ENCODE measurements around the gene TMEM59. TPM values are rescaled to one million over a fixed set of nuclear protein-coding genes. Genes with fewer than 3 reads are reported as not detected.

Gene TMEM59
- total and polyA plus RNA-seq, 2 donors (not counting 1 experiment from before 2014, with no cell fraction given): 66.3 to 146 TPM

DNA sequence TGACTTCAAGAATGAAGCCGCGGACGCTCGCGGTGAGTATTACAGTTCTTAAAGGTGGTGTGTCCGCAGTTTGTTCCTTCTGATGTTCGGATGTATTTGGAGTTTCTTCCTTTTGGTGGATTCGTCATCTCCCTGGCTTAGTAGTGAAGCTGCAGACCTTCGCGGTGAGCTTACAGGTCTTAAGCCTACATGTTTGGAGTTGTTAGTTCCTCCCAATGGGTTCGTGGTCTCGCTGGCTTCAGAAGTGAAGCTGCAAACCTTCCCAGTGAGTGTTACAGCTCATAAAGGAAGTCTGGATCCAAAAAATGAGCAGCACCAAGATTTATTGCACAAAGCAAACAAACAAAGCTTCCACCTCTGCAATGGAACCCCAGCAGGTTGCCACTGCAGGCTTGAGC, 49.8 kb downstream of the TMEM59 start:
- no peak overlapping the region for H3K4me3 ChIP-seq (ENCODE audit: control extremely low read depth in 1 of 5, extremely low read depth in 1 of 5, insufficient read depth in 1 of 5, low read depth in 2 of 5, low read length in 4 of 5)
- intact Hi-C loops (cut with micrococcal nuclease): no loop called here
- no peak for DNase-seq

GRCh38 chr1:54002544-54003248, 50.3 kb downstream of the TMEM59 start:
- Mint-ChIP-seq H3K4me3 (no peak overlapping the region), H3K9me3 (ENCODE audit: insufficient read depth) (no peaks in the 10 kb centered on the region), H3K27me3 (peaks cover 6% of the 10 kb centered on the region), H3K4me1 (no peaks in the 10 kb centered on the region), H3K27ac (no peak overlapping the region)
- POLR2A ChIA-PET: no interaction called here
- TF ChIP-seq, protein P1, sequence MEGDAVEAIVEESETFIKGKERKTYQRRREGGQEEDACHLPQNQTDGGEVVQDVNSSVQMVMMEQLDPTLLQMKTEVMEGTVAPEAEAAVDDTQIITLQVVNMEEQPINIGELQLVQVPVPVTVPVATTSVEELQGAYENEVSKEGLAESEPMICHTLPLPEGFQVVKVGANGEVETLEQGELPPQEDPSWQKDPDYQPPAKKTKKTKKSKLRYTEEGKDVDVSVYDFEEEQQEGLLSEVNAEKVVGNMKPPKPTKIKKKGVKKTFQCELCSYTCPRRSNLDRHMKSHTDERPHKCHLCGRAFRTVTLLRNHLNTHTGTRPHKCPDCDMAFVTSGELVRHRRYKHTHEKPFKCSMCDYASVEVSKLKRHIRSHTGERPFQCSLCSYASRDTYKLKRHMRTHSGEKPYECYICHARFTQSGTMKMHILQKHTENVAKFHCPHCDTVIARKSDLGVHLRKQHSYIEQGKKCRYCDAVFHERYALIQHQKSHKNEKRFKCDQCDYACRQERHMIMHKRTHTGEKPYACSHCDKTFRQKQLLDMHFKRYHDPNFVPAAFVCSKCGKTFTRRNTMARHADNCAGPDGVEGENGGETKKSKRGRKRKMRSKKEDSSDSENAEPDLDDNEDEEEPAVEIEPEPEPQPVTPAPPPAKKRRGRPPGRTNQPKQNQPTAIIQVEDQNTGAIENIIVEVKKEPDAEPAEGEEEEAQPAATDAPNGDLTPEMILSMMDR (IDR thresholded peaks at IDR 0.05): no peak
- no peak for TF ChIP-seq EZH2 (IDR thresholded peaks at IDR 0.05; ENCODE audit: borderline replicate concordance, insufficient read depth, low read depth, low read length, poor library complexity, severe bottlenecking)
- intact Hi-C loops (cut with micrococcal nuclease): no loop called here
- Histone ChIP-seq H3K27ac (ENCODE audit: low read length in 2 of 2) (no peak overlapping the region), H4K20me1 (ENCODE audit: control insufficient read depth, insufficient read depth, low read length, poor library complexity, severe bottlenecking) (no peaks in the 10 kb centered on the region), H3K79me2 (ENCODE audit: control insufficient read depth, insufficient read depth, low read length) (no peaks in the 10 kb centered on the region), H2AFZ (ENCODE audit: insufficient read depth, low read depth, low read length, poor library complexity, severe bottlenecking) (no peak overlapping the region), H3K4me2 (replicated peaks; ENCODE audit: low read depth, low read length, poor library complexity, severe bottlenecking) (no peak overlapping the region), H3K27me3 (replicated peaks in 1 of 4; ENCODE audit: control extremely low read depth in 1 of 4, control insufficient read depth in 3 of 4, insufficient read depth in 4 of 4, low read length in 3 of 4) (no peaks in the 10 kb centered on the region), H3K36me3 (replicated peaks in 1 of 2; ENCODE audit: control extremely low read depth in 1 of 2, control insufficient read depth in 1 of 2, extremely low read depth in 1 of 2, insufficient read depth in 2 of 2, low read length in 1 of 2) (no peaks in the 10 kb centered on the region), H3K9ac (ENCODE audit: low read length) (no peak overlapping the region), H3K9me3 (ENCODE audit: control extremely low read depth in 1 of 3, control insufficient read depth in 2 of 3, insufficient read depth in 1 of 3, low read length in 2 of 3) (peaks cover 0 to 12% (median 0%) of the 10 kb centered on the region in 3 donors), H3K4me1 (ENCODE audit: control insufficient read depth in 2 of 2, insufficient read depth in 2 of 2, low read length in 2 of 2) (no peaks in the 10 kb centered on the region), H3K4me3 (ENCODE audit: control extremely low read depth in 1 of 5, extremely low read depth in 1 of 5, insufficient read depth in 1 of 5, low read depth in 2 of 5, low read length in 4 of 5) (no peak overlapping the region)
- CTCF ChIA-PET: no interaction called here
- DNase-seq: no peak
- 76% methylated on average over 6 of the region's 9 CpGs for WGBS (ENCODE audit: insufficient coverage)
- ATAC-seq (ENCODE audit: low read depth): no peak

More for the DNA sequence above, 49.8 kb downstream of the TMEM59 start:
- TF ChIP-seq, protein P1 (IDR thresholded peaks at IDR 0.05): no peak
- no peak for TF ChIP-seq EZH2 (IDR thresholded peaks at IDR 0.05; ENCODE audit: borderline replicate concordance, insufficient read depth, low read depth, low read length, poor library complexity, severe bottlenecking)
- H3K79me2 ChIP-seq (ENCODE audit: control insufficient read depth, insufficient read depth, low read length): no peaks in the 10 kb centered on the region
- ChIA-PET CTCF (interaction anchor here (0.6 kb wide), 1 partner anchor 10 kb away, joined by 3 read pairs; no protein-coding TSS in a partner anchor), POLR2A (no interaction called here)
- H3K4me1 ChIP-seq (ENCODE audit: control insufficient read depth in 2 of 2, insufficient read depth in 2 of 2, low read length in 2 of 2): no peaks in the 10 kb centered on the region
- Mint-ChIP-seq H3K27me3 (peaks cover 8% of the 10 kb centered on the region), H3K27ac (no peak overlapping the region), H3K9me3 (ENCODE audit: insufficient read depth) (no peaks in the 10 kb centered on the region), H3K4me3 (no peak overlapping the region), H3K4me1 (no peaks in the 10 kb centered on the region)
- H2AFZ ChIP-seq (ENCODE audit: insufficient read depth, low read depth, low read length, poor library complexity, severe bottlenecking): no peak overlapping the region
- no peak overlapping the region for H3K27ac ChIP-seq (ENCODE audit: low read length in 2 of 2)
- H3K36me3 ChIP-seq (replicated peaks in 1 of 2; ENCODE audit: control extremely low read depth in 1 of 2, control insufficient read depth in 1 of 2, extremely low read depth in 1 of 2, insufficient read depth in 2 of 2, low read length in 1 of 2): no peaks in the 10 kb centered on the region
- no peaks in the 10 kb centered on the region for H4K20me1 ChIP-seq (ENCODE audit: control insufficient read depth, insufficient read depth, low read length, poor library complexity, severe bottlenecking)
- no peaks in the 10 kb centered on the region for H3K27me3 ChIP-seq (replicated peaks in 1 of 4; ENCODE audit: control extremely low read depth in 1 of 4, control insufficient read depth in 3 of 4, insufficient read depth in 4 of 4, low read length in 3 of 4)
- no peak for ATAC-seq (ENCODE audit: low read depth)
- no peak overlapping the region for H3K9ac ChIP-seq (ENCODE audit: low read length)
- peaks cover 0 to 12% (median 0%) of the 10 kb centered on the region in 3 donors for H3K9me3 ChIP-seq (ENCODE audit: control extremely low read depth in 1 of 3, control insufficient read depth in 2 of 3, insufficient read depth in 1 of 3, low read length in 2 of 3)
- WGBS (ENCODE audit: insufficient coverage): 92% methylated on average over 12 of the region's 12 CpGs
- no peak overlapping the region for H3K4me2 ChIP-seq (replicated peaks; ENCODE audit: low read depth, low read length, poor library complexity, severe bottlenecking)

Data from B cell (primary cell).